ENCODE results near the gene HINT3.

HINT3 gene

GRCh38 chr6:125945378-125946141, 11.0 kb upstream of the HINT3 start:
- H3K9ac ChIP-seq = no peak overlapping the region

GRCh38 chr6:125947615-125948014, 9.0 kb upstream of the HINT3 start:
- Histone ChIP-seq H3K9ac (no peak overlapping the region), H3K4me2 (no peak overlapping the region), H2AFZ (ENCODE audit: low read depth) (no peak overlapping the region), H4K20me1 (ENCODE audit: insufficient read depth) (no peaks in the 10 kb centered on the region), H3K27me3 (ENCODE audit: insufficient read depth, low read depth) (no peaks in the 10 kb centered on the region), H3K79me2 (ENCODE audit: insufficient read depth, low read depth) (no peaks in the 10 kb centered on the region), H3K36me3 (ENCODE audit: insufficient read depth) (no peaks in the 10 kb centered on the region), H3K4me1 (ENCODE audit: low read depth, poor library complexity, severe bottlenecking) (no peaks in the 10 kb centered on the region), H3K4me3 (IDR thresholded peaks at IDR 0.05; ENCODE audit: insufficient read depth, low read depth, low read length) (no peak overlapping the region), H3K27ac (no peak overlapping the region)
- TF ChIP-seq CTCF (conservative IDR thresholded peaks at IDR 0.05; ENCODE audit: low read depth, low read length) = no peak

More at GRCh38 chr6:125945378-125946141, 11.0 kb upstream of the HINT3 start:
- Histone ChIP-seq H3K27me3 (ENCODE audit: insufficient read depth, low read depth) (no peaks in the 10 kb centered on the region), H3K79me2 (ENCODE audit: insufficient read depth, low read depth) (no peaks in the 10 kb centered on the region), H3K4me1 (ENCODE audit: low read depth, poor library complexity, severe bottlenecking) (no peaks in the 10 kb centered on the region), H4K20me1 (ENCODE audit: insufficient read depth) (no peaks in the 10 kb centered on the region), H3K4me3 (IDR thresholded peaks at IDR 0.05; ENCODE audit: insufficient read depth, low read depth, low read length) (no peak overlapping the region), H3K27ac (no peak overlapping the region), H3K36me3 (ENCODE audit: insufficient read depth) (no peaks in the 10 kb centered on the region), H3K4me2 (no peak overlapping the region), H2AFZ (ENCODE audit: low read depth) (no peak overlapping the region)
- no peak for TF ChIP-seq CTCF (conservative IDR thresholded peaks at IDR 0.05; ENCODE audit: low read depth, low read length)

- Histone ChIP-seq H3K27ac (no peak overlapping the region), H2AFZ (ENCODE audit: low read depth) (no peak overlapping the region), H3K9ac (no peak overlapping the region), H3K4me2 (no peak overlapping the region), H3K4me3 (IDR thresholded peaks at IDR 0.05; ENCODE audit: insufficient read depth, low read depth, low read length) (no peak overlapping the region), H3K79me2 (ENCODE audit: insufficient read depth, low read depth) (no peaks in the 10 kb centered on the region), H3K27me3 (ENCODE audit: insufficient read depth, low read depth) (no peaks in the 10 kb centered on the region), H3K4me1 (ENCODE audit: low read depth, poor library complexity, severe bottlenecking) (no peaks in the 10 kb centered on the region), H4K20me1 (ENCODE audit: insufficient read depth) (no peaks in the 10 kb centered on the region), H3K36me3 (ENCODE audit: insufficient read depth) (no peaks in the 10 kb centered on the region)
- TF ChIP-seq CTCF (conservative IDR thresholded peaks at IDR 0.05; ENCODE audit: low read depth, low read length) = no peak
These were observed 8.1 kb upstream of the HINT3 start for GRCh38 chr6:125948455-125948854.

GRCh38 chr6:125949069-125949468, 7.5 kb upstream of the HINT3 start:
- Histone ChIP-seq H3K27ac (no peak overlapping the region), H3K9ac (no peak overlapping the region), H3K27me3 (ENCODE audit: insufficient read depth, low read depth) (no peaks in the 10 kb centered on the region), H3K79me2 (ENCODE audit: insufficient read depth, low read depth) (no peaks in the 10 kb centered on the region), H4K20me1 (ENCODE audit: insufficient read depth) (no peaks in the 10 kb centered on the region), H3K36me3 (ENCODE audit: insufficient read depth) (no peaks in the 10 kb centered on the region), H2AFZ (ENCODE audit: low read depth) (no peak overlapping the region), H3K4me1 (ENCODE audit: low read depth, poor library complexity, severe bottlenecking) (no peaks in the 10 kb centered on the region), H3K4me3 (IDR thresholded peaks at IDR 0.05; ENCODE audit: insufficient read depth, low read depth, low read length) (no peak overlapping the region), H3K4me2 (no peak overlapping the region)
- TF ChIP-seq CTCF (conservative IDR thresholded peaks at IDR 0.05; ENCODE audit: low read depth, low read length) = no peak
